Activated CD4-positive, alpha-beta T cell treated with anti-CD3 and anti-CD28 coated beads, Interleukin-2, amount 50 U/mL, for 4 hours (primary cell): ENCODE measurements around the gene MGLL.

ENCODE experiments used
- DNase-seq, 2 experiments: peaks; one replicate each; pipeline ENCODE4 v3.0.0-alpha.2; 2020

Gene MGLL

DNA sequence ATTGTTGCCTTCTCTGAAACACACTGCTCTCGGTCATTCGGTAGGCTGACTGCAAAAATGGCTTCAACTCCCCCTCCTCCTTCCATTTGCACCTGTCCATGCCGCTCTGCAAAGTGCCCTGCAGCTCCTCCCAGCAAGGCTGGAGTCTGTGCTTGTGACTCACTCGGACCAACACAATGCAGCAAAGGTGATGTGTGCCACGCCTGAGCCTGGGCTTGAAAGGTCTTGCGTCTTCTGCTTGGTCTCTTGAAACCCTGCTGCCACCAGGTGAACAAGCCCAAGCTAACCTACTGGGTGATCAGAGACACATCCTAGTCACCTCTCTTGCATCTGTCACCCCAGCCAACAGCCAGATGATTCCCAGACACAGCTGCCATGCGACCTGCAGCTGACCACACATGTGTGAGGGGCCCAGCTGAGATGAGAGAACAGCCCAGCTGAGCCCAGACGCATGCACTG is 71.1 kb downstream of the MGLL start:
- DNase-seq, result no peak

DNA sequence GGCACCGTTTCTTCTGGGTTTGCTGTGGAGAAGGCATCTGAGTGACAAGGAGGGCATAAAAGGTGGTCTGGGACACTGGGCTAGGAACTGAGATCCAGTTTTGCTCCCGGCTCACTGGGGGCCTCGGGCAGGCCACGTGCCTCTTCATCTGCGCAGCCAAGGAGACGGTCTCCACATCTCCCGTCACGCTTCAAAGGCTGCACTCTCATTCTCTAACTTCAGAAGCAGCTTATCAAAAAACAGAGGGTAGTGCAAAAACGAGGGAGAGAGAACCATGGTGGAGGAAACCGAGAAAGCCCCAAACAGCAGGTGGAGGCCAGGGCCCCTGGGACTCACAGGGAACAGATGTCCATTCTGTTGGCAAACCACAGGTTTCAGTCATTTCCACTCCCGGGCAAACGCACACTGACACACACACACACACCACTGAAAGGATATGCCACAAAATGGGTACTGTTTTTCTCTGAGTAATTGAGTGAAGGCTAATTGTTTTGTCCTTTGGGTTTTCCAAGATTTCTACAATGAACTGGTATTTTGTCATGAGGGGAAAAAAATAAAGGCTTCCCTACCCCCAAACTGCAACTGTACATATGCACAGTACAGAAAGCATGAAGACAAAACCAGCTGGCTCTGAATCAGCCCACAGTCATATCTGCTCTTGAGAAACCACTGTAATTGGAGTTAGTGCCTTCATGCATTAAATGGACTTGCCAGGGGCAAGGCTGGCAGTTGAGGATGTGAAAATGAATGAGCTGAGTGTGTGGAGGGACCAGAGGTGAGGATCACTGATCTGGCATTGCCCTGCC is 71.9 kb downstream of the MGLL start:
- no peak for DNase-seq

DNA sequence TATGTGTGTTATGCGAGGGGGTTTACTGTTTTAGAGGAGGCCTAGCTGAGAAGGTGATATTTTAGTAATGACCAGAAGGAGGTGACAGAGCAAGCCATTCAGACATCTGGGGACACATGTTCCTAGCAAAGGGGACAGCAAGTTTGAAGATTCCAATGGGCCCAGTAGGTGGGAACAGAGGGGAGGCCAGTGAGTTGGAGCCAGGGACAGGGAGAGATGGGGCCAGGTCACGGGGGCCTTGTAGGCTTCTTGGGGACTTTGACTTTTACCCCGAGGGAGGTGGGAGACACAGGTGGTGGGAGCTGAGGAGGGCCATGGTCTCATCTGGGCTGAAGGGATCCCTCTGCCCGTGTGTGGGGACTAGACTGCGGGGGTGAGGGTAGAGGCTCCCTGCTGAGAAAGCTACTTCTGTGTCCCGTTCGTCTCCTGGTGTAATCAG is 72.5 kb downstream of the MGLL start:
- DNase-seq, result no peak

DNA sequence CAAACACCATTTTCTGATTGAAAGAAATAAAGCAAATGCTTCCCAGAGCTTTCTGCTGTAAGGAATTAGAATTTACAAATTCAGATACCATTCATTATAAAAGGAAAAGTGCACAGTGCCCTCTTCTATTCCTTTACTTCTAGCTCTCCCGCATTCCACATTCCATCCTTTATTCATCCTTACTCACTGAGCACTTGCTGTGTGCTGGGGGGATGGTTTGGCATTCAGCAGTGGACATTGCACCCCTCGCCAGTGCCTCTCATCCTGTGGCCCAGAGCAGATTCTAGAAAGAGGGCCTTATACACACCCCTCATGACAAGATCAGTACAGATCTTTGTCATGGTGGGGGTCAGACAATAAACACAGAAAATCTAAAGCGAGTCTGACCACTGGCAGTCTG is 73.0 kb downstream of the MGLL start:
- DNase-seq, result no peak

DNA sequence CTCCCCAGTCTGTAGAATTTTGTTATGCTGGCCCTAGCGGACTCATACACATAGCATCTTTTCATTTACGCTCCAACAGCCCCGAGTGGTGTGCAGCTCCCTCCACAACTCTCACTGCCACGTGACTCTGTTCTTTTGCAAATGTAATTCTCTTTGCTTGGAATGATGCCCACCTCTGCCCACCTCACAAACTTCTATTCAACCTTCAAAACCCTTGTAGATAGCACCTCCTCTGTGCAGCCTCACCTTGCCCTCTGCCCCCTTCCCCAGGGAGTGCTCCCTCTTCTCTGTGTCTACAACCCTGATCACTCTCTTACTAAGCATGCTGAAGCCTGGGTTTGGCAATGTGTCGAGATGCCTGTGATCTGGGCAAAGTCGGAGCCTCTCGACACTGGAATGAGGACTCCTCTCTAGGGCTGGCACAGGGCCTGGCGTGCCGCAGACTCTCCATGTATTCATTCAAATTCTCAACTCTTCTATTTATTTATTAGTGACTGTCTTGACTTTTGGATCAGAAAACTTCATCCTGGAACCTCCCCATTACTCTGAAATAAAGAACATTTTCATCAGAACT is 73.5 kb downstream of the MGLL start:
- DNase-seq, result no peak

DNA sequence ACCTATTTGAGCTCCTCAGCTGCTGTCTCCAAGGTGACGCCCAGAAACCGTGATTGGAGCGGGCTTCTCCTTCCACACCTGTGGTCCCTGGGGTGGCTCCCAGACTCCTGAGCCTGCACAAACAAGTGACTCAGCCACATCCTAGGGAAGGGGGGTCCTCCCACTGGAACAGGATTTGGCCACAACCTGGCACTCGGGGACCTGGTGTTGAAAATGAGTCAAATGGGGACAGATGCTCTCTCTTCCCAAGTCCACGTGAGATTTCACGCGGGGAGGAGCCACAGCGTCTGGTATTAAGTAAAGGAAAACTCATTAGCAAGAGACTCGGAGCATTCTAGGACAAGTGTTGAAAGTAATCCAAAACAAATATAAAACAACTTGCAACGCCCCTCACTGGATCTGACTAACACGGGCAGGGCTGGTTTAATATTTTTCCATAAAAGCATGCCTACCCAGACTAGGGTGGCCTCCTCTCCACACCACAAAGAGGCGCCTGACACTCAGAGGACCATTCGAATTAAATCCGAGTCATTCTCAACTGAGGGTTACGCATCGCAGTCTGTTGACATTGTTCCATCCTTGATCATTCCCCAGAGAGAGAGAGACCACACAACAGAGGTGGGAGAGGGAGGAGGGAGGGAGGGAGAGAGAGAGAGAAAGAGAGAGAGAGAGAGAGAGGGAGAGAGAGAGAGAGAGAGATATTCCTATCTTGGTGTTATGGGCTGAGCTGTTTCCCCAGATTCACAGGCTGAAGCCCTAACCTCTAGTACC is 74.4 kb downstream of the MGLL start:
- no peak for DNase-seq

DNA sequence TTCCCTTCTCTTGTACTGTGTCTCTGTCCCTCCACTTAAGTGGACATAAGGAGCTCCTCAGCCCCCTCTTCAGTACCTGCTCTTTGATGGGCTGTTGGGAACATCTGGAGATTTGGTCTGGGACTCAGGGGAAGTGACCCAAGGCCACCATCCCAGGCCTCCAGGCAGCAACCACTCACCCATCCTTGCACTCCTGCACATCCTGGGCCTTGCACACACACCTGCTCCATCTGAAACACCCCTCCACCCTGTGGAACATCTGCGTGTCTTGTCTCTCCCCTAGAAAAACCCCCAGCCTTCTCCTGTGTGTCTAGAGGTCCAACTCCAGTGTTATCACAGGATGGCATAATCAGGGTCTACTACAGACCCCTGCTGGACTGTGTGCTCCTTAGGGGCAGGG is 75.2 kb downstream of the MGLL start:
- DNase-seq, result no peak

DNA sequence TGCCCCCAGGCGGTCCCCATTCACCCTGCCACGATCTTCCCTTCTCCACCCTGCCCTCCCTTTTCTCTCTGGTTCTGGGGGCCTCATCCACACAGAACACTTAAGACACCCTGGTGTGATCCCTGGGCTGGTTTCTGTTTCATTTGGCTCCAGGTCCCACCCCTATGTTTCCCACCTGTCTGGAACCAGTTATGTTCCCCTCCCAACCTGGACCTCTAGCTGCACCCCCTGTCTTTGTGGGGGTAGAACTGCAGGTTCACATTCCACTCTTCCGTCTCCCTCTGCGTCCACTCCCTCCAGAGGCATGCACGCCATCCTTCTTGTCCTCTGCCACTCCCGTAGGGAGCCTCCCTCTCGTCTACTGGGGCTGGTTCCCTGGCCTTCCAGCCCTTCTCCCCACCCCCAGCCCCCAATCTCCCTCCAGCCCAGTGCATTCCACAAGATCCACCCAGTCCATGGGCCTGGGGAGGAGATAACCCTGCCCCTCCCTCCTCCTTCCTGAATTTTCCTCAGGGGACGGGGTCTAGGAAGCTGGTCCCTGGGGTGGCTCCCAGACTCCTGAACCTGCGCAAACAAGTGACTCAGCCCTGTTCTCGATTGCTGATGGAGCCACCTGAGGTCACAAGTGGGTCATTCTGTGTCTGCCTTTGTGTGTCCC is 75.8 kb downstream of the MGLL start:
- no peak for DNase-seq

DNA sequence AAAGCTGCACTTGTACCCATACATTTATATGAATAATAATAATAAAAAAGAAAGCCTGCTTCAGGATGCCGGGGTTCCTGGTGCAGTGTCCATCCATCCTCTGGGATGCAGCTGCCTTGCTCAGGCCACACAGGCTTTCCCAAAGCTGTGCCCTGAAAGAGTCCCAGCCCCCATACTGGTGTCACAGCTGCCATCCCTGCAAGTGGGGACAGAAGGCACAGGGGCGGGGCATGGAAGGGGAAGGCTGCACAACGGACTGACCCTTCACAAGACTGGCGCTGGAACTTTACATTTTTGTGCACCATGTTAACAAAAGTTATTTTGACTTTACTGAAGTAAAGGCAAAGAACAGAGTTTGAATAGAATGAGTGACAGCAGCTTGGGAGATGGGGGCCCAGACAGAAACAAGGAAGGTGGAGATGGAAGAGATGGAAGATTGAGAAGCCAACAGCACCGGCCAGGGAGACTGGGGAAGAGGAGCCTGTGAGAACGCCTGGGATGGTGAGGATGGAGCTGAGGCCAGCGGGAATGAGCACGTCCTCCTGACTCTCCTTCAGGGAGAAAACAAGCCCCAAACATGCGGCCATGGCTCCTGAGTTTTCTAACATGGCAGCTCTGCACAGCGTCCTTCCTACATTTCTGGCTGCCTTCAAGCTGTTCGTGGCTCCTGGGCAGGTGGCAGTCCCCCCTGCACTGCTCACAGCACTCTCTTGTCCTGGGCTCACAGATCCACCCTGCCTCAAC is 76.5 kb downstream of the MGLL start:
- no peak for DNase-seq

DNA sequence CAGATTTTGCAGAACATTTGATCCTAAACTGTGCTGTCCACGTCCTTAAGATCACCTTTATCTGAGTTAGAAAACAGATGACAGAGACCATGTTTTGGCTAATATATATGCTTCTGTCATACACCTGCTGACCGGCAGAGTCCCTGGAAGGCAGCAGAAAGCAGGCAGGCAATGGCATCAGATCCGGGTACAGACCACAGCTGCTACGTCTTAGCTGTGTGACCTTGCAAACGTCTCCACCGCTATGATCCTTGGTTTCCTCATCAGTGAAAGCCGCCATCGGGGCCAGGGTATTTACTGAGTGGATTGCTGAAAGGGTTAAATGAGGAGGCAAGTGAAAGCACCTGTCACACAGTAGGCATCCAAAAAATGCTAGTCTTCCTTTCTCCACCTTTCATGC is 77.4 kb downstream of the MGLL start:
- no peak for DNase-seq

DNA sequence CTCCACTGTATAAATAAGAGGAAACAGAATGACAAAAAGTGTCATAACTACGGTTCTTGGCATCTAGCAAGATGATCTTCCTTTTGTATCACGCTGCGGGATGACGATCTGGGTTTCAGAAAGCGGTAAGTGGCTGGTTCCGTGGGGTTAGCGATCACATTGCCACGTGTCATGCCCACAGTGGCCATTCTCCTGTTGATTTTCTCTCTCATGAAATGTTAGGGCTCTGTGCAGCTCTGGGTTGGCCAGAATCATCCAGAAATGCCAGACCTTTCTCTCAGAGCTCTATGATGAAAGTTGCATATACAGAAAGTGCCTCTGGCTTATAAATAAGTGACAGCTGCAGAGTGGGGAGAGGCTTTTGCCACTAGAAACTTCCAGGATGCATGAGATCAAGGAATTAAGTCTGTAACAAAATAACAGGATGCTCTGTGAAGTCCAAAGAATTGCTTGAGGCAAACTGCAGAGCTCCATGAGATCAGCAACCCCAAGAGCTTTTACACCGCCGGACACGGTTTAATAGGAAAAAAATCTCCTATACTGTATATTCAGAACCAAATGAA is 78.0 kb downstream of the MGLL start:
- no peak for DNase-seq

DNA sequence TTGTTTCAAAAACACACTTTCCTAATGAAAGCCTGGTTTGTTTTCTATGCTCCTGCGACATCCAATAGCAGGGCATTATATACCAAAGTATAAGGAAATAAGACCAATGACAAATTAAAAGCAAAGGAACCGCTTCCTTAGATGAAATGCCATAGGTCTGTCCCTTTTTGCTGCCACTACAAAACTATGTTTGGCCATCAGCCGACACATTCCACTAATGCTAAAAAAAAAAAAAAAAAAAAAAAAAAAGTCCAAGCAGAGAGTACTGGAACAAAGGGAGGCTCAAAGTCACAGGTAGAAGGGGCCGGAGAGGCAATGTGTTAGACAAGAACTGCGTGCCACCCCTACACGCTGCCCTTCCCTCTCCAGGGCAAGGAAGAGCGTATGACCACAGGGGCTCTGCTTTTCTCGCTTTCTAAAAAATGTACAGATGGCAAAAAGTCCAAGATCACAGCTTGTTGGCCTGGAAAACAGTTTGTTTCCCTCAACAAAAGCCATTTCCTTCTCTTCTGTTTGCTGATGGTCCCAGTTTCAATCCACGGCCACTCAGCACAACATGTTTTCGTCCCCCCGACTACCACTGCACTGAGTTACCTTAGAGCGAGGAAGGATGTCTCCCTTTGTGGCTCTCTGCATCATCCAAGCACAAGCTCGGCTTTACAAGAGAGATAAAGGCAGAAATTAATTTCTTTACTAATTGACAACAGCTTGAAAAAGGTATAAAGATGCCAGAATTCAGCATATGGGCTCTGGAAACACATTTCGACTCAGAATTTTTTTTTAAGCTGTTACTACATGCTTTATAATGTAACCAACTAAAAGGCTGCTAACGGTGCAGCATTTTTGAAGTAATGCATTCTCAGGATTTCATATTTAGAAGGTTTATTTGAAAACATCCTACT is 78.7 kb downstream of the MGLL start:
- no peak for DNase-seq

DNA sequence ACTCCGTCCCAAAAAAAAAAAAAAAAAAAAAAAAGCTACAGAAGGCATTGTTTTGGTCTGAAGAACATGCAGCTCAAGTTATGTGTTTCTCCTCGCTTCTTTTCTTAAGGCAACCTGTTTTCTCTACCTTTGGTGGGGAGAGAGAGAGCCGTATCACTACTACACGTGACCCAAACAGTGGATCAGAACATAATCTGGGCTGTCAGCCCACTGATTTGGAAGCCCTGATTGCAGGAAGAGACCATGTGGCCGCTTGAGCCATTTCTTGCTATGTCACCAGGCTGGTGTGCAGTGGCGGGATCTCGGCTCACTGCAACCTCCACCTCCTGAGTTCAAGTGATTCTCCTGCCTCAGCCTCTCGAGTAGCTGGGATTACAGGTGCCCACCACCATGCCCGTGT is 79.7 kb downstream of the MGLL start:
- no peak for DNase-seq

DNA sequence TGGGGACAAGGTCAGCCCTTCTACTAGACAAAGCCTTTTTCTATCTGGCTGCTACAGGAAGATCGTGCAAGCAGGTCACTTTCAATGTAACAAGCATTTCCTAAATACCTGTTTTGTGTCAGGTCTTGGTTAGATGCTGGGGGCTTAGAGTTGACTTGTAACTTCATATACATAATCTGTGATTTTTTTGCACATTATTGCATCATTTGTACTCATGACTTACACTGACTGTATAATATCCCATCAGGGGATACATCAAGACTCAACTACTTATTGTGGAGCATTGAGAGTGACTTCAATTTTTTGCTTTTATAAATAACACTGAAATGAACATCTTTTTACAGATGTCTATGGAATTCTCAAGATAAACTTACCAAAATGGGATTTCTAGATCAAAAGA is 80.6 kb downstream of the MGLL start:
- DNase-seq, result no peak

DNA sequence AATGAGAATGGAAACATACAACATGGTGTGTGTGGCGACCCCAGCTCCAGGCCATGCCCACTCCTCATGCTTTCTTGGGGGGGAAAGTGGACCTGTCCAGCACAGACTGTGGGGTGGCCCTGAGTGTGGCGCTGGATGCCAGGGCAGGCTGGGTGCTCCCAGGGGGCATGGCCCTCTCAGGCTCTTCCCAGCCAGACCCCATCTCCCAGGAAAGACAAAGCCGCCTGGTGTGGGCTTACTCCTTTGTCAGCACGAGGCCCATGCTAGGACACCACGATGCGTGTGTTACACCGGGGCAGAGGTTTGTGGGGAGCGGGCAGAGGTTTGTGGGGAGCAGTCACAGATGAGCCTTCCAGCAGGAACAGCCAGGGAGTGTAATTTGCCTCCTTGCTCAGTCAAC is 81.1 kb downstream of the MGLL start:
- no peak for DNase-seq

DNA sequence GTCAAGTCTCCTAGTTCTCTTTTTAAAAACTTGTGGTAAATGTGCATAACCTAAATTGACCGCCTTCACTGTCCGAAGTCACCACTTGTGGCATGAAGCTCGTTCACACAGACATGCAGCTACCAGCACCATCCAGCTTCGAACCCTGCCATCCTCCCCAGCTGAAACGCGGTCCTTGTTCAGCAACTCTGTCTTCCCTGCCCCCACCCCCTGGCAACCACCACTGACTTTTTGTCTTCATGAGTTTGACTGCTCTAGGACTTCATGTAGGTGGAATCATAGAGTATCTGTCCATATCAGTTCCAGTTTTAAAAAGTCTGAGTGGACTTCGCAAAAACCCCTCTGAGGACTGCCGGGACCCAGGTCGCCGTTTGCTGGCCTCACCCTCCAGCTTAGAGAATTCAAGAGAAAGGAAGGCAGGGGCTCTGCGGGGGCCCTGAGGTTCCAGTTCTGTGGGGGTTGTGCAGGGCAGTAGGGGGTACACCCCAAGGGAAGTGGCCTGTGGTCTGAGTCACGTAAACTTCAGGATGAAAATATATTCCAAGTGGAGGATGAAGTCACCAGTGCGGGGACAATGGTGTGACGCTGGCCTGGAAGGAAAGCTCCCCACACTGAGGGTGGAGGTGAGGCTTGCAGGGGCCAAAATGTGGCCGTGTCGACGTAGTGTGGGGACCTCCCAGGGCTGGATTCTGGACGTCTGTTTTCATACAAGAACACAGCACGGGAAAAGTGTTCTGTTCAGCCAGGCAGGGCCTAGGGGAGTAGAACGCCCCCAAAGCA is 82.0 kb downstream of the MGLL start:
- DNase-seq, result no peak

DNA sequence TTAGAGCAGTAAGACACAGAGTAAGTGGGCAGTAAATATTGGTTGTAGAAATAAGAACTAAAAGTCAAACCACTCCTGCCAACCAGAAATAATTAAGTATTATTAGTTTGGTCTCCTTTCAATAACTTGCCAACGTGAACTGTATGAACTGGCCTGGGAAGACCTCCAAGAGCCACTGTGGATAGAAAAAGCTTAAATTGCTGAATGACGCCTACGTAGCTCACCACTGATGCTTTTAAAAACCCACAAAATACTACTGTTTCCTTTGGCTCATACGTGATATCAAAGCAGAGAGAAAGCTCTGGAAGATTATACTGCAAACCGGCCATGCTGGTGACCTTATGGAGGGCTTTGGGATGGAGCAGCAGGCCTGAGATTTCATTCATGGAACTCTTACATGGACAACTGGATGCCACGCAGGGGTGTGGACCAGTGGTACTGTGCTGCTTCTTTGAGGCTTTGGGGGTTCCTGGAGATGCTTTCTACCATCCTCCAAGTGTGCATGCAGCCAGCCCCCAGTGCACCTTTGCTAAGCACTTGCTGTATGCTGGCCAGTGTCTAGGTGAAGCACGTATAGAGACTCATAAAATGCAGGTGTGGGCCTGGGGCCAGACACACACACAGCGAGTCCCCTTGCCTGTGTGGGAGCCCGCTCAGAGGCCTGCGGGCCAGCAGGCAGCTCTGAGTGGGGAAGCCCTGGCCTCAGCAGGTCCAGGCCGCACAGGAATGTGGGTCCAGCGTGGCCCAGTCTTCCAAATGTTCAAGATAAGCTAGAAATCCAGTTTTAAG is 82.8 kb downstream of the MGLL start:
- no peak for DNase-seq

DNA sequence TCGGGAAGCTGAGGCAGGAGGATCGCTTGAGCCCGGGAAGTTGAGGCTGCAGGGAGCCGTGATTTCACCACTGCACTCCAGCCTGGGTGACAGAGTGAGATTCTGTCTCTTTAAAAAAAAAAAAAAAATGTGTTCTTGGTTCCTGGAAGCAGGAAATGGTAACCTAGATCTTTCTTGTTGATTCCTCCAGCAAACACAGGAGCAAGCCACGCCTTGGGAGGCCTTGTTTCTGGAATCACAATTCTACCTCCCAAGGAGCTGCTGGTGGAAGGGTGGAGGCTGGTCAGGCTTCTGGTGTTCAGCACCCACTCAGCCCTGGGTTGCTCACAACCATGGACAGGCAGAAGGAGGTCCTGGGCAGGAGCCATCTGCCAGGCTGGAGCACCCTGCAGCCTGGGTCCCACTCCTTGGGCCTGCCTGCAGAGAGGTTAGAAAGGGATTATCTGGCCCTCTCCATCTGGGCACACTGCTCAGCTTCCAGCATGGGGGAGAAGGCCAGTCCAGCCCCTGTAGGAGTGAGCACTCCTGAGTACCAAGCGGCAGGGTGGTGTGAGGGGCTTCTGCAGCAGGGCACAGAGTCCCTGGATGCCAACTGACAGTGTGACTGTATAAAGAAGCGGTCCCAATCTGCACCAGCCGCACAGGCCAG is 84.0 kb downstream of the MGLL start:
- DNase-seq, result no peak
